Liver (tissue), 9 donors: Measurements from ENCODE around the gene FBXW2. TPM values are rescaled to one million over a fixed set of nuclear protein-coding genes. Genes with fewer than 3 reads are reported as not detected.

Experiments
- DNase-seq: peaks from one replicate; pipeline ENCODE4 v3.0.0-alpha.2; 2017; ENCODE audit warnings: low spot score
- H3K27ac ChIP-seq, 2 donors: one replicate each; pipeline ENCODE4 v1.7.0; 2013; ENCODE audit warnings: inconsistent platforms in 2 of 2, low read length in 2 of 2, control low read depth in 1 of 2, low read depth in 1 of 2, mild to moderate bottlenecking in 1 of 2
- H3K27me3 ChIP-seq, 4 donors: one replicate each; pipeline versions ENCODE4 v1.6.1 to v1.7.0; 2013; ENCODE audit warnings: low read length in 3 of 4, inconsistent platforms in 1 of 4, mild to moderate bottlenecking in 1 of 4, moderate library complexity in 1 of 4; ENCODE audit not compliant: control insufficient read depth in 4 of 4, insufficient read depth in 4 of 4
- H3K36me3 ChIP-seq, 4 donors: one replicate each; pipeline versions ENCODE4 v1.6.1 to v1.7.0; 2013; ENCODE audit warnings: low read length in 3 of 4, mild to moderate bottlenecking in 3 of 4, low read depth in 1 of 4, moderate library complexity in 1 of 4; ENCODE audit not compliant: control insufficient read depth in 4 of 4, insufficient read depth in 3 of 4
- H3K4me1 ChIP-seq, 4 donors: one replicate each; pipeline versions ENCODE4 v1.6.1 to v1.7.0; 2013; ENCODE audit warnings: low read length in 3 of 4, mild to moderate bottlenecking in 3 of 4, moderate library complexity in 1 of 4; ENCODE audit not compliant: control insufficient read depth in 4 of 4, insufficient read depth in 4 of 4
- H3K4me3 ChIP-seq, 3 donors: one replicate each; pipeline versions ENCODE4 v1.6.1 to v1.7.0; 2013; ENCODE audit warnings: low read length in 3 of 3, control low read depth in 1 of 3, low read depth in 1 of 3, mild to moderate bottlenecking in 1 of 3
- H3K9ac ChIP-seq, 2 donors: one replicate each; pipeline ENCODE4 v1.7.0; 2013; ENCODE audit warnings: low read length in 2 of 2, mild to moderate bottlenecking in 2 of 2, moderate library complexity in 2 of 2, control low read depth in 1 of 2, low read depth in 1 of 2
- H3K9me3 ChIP-seq, 4 donors: one replicate each; pipeline versions ENCODE4 v1.6.1 to v1.7.0; 2013; ENCODE audit warnings: low read length in 3 of 4; ENCODE audit not compliant: control insufficient read depth in 4 of 4
- CTCF ChIP-seq: fragments of 150-350 bp; IDR thresholded peaks from 2 replicates; pipeline ENCODE4 v1.5.1; 2017; ENCODE audit warnings: improper control_type of control experiment, low read depth, low read length; ENCODE audit not compliant: missing input control
- EGR1 ChIP-seq, 2 donors: IDR thresholded peaks; 2 replicates each; pipeline ENCODE4 v1.6.1; 2016 to 2018; ENCODE audit warnings: antibody characterized with exemption in 2 of 2, low read depth in 2 of 2
- FOXA1 ChIP-seq: IDR thresholded peaks from 2 replicates; pipeline ENCODE4 v1.6.1; 2016; ENCODE audit warnings: antibody characterized with exemption
- FOXA2 ChIP-seq: IDR thresholded peaks from 2 replicates; pipeline ENCODE4 v1.6.1; 2016; ENCODE audit warnings: antibody characterized with exemption
- GABPA ChIP-seq, 2 donors: IDR thresholded peaks in 1 of 2; conservative IDR thresholded peaks in 1 of 2; 2 replicates each; pipeline ENCODE4 v1.6.1; 2016; ENCODE audit warnings: antibody characterized with exemption in 2 of 2, mild to moderate bottlenecking in 1 of 2, moderate library complexity in 1 of 2
- HNF4A ChIP-seq, 2 donors: conservative IDR thresholded peaks; 2 replicates each; pipeline ENCODE4 v1.6.1; 2016; ENCODE audit warnings: antibody characterized with exemption in 2 of 2, mild to moderate bottlenecking in 2 of 2
- HNF4G ChIP-seq: IDR thresholded peaks from 2 replicates; pipeline ENCODE4 v1.6.1; 2016; ENCODE audit warnings: antibody characterized with exemption
- JUND ChIP-seq, 2 donors: IDR thresholded peaks; 2 replicates each; pipeline ENCODE4 v1.6.1; 2016; ENCODE audit warnings: antibody characterized with exemption in 2 of 2
- MAX ChIP-seq: IDR thresholded peaks from 2 replicates; pipeline ENCODE4 v1.6.1; 2016; ENCODE audit warnings: antibody characterized with exemption
- NR2F2 ChIP-seq: IDR thresholded peaks from 2 replicates; pipeline ENCODE4 v1.6.1; 2016; ENCODE audit warnings: antibody characterized with exemption
- RAD21 ChIP-seq, 2 donors: IDR thresholded peaks; 2 replicates each; pipeline ENCODE4 v1.6.1; 2016; ENCODE audit warnings: antibody characterized with exemption in 2 of 2, mild to moderate bottlenecking in 2 of 2
- REST ChIP-seq: IDR thresholded peaks from 2 replicates; pipeline ENCODE4 v1.6.1; 2016; ENCODE audit warnings: antibody characterized with exemption, mild to moderate bottlenecking
- SP1 ChIP-seq: IDR thresholded peaks from 2 replicates; pipeline ENCODE4 v1.6.1; 2018; ENCODE audit warnings: antibody characterized with exemption, mild to moderate bottlenecking
- TAF1 ChIP-seq: conservative IDR thresholded peaks from 2 replicates; pipeline ENCODE4 v1.6.1; 2016; ENCODE audit warnings: antibody characterized with exemption, mild to moderate bottlenecking
- YY1 ChIP-seq: IDR thresholded peaks from 2 replicates; pipeline ENCODE4 v1.6.1; 2016; ENCODE audit warnings: antibody characterized with exemption, mild to moderate bottlenecking
- WGBS: extraction: QIAGEN DNeasy Blood & Tissue Kit; methylation state at CpG from one replicate; pipeline ENCODE4 v1.1.7; 2013; 5-methylcytosine and 5-hydroxymethylcytosine counted together
- polyA plus RNA-seq, 2 donors: library from polyadenylated mRNA; stranded (reverse) in 1 of 2; unstranded in 1 of 2; fragments of 200-250 nt in 1 of 2; fragments of >200 nt in 1 of 2; fragmentation: Nextera tagmentation in 1 of 2; extraction: Ambion mirVana in 1 of 2; gene quantifications; one replicate each; pipeline versions ENCODE4 v1.2.1 to v1.2.3, GENCODE V29; 2013 to 2015
- total RNA-seq, 2 donors: library from RNA; depleted of rRNA; stranded (reverse); fragments of >200 nt; gene quantifications; one replicate each; pipeline ENCODE4 v1.2.3, GENCODE V29; 2014
- TF ChIP-seq, protein P1 (sequence below): IDR thresholded peaks from 2 replicates; pipeline ENCODE4 v1.6.1; 2016; ENCODE audit warnings: antibody characterized with exemption
- TF ChIP-seq, protein P2 (sequence below): IDR thresholded peaks from 2 replicates; pipeline ENCODE4 v1.6.1; 2016; ENCODE audit warnings: antibody characterized with exemption
- donor health status: healthy.
- donor health status: healthy.
- donor health status: healthy.
- donor health status: healthy.
- donor health status: healthy.

Gene FBXW2
- total and polyA plus RNA-seq, 4 donors, result 7.0 to 40.9 (median 22.5) TPM

- no peak for DNase-seq
- no peaks in the 10 kb centered on the region for H3K36me3 ChIP-seq
- H3K9me3 ChIP-seq, result no peaks in the 10 kb centered on the region
- no peak overlapping the region for H3K4me3 ChIP-seq
- H3K27me3 ChIP-seq, result no peaks in the 10 kb centered on the region
- no peak overlapping the region for H3K27ac ChIP-seq
- 74% methylated on average over 3 of the region's 3 CpGs for whole genome bisulfite sequencing
- TF ChIP-seq RAD21 (IDR thresholded peaks at IDR 0.05) (no peak), REST (no peak), SP1 (no peak)
- TF ChIP-seq, protein P1, sequence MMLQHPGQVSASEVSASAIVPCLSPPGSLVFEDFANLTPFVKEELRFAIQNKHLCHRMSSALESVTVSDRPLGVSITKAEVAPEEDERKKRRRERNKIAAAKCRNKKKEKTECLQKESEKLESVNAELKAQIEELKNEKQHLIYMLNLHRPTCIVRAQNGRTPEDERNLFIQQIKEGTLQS, result no peak
- H3K9ac ChIP-seq, result no peak overlapping the region
- H3K4me1 ChIP-seq, result peaks cover 3 to 28% (median 10%) of the 10 kb centered on the region in 4 donors
These were observed 74.9 kb downstream of the FBXW2 start for GRCh38 chr9:120718316-120718715.

DNA sequence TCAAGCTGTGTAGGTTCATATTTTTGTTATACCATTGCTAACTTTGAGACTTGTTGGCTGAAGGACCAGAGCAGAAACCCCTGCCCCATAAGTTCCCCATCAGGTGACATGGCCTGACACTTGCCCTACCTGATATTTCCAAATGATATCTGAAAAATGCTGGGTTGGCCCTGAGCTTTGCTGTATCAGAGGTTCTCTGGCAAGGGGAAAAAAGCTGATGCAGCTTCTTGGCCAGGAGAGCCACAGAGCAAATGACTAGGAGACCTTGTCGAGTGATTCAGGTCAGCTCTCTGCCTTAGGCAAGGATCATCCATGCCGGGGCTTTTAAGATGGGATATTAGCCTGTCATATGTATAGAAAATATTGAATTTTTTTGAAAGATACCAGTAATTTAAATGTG, 76.0 kb downstream of the FBXW2 start:
- Histone ChIP-seq H3K4me3 (no peak overlapping the region), H3K4me1 (peaks cover 5 to 39% (median 11%) of the 10 kb centered on the region in 4 donors), H3K9ac (no peak overlapping the region), H3K9me3 (no peaks in the 10 kb centered on the region), H3K27me3 (no peaks in the 10 kb centered on the region), H3K36me3 (no peaks in the 10 kb centered on the region), H3K27ac (no peak overlapping the region)
- no peak for DNase-seq
- TF ChIP-seq REST (no peak), HNF4A (conservative IDR thresholded peaks at IDR 0.05) (peak in 1 of 2 donors; percentile 2)
- WGBS, result 38% methylated on average over 2 of the region's 2 CpGs

- 86% methylated on average over 5 of the region's 5 CpGs for WGBS
- peaks cover 5 to 42% (median 13%) of the 10 kb centered on the region in 4 donors for H3K4me1 ChIP-seq
- no peak overlapping the region for H3K9ac ChIP-seq
- H3K36me3 ChIP-seq, result no peaks in the 10 kb centered on the region
- H3K9me3 ChIP-seq, result no peaks in the 10 kb centered on the region
- DNase-seq, result no peak
- H3K27me3 ChIP-seq, result no peaks in the 10 kb centered on the region
- no peak overlapping the region for H3K27ac ChIP-seq
- no peak overlapping the region for H3K4me3 ChIP-seq
- TF ChIP-seq JUND (IDR thresholded peaks at IDR 0.05) (no peak), GABPA (IDR thresholded peaks at IDR 0.05 in 1 of 2, conservative IDR thresholded peaks at IDR 0.05 in 1 of 2) (no peak), FOXA1 (no peak), TAF1 (no peak), CTCF (no peak), SP1 (no peak), EGR1 (IDR thresholded peaks at IDR 0.05; ENCODE audit: low read depth in 2 of 2) (no peak), HNF4G (no peak), NR2F2 (no peak), RAD21 (IDR thresholded peaks at IDR 0.05) (no peak), MAX (no peak), YY1 (no peak), FOXA2 (no peak)
- TF ChIP-seq, protein P1, result no peak
- TF ChIP-seq, protein P2, sequence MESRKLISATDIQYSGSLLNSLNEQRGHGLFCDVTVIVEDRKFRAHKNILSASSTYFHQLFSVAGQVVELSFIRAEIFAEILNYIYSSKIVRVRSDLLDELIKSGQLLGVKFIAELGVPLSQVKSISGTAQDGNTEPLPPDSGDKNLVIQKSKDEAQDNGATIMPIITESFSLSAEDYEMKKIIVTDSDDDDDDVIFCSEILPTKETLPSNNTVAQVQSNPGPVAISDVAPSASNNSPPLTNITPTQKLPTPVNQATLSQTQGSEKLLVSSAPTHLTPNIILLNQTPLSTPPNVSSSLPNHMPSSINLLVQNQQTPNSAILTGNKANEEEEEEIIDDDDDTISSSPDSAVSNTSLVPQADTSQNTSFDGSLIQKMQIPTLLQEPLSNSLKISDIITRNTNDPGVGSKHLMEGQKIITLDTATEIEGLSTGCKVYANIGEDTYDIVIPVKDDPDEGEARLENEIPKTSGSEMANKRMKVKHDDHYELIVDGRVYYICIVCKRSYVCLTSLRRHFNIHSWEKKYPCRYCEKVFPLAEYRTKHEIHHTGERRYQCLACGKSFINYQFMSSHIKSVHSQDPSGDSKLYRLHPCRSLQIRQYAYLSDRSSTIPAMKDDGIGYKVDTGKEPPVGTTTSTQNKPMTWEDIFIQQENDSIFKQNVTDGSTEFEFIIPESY, result no peak
These were observed 76.7 kb downstream of the FBXW2 start for GRCh38 chr9:120716483-120716882.
